Epithelial cell of proximal tubule (primary cell): ENCODE data around the gene TSGA10IP. TPM values are rescaled to one million over a fixed set of nuclear protein-coding genes. Genes with fewer than 3 reads are reported as not detected.

Source experiments
- DNase-seq: peaks from one replicate; pipeline ENCODE4 v3.0.0-alpha.2; 2011; ENCODE audit warnings: low read depth
- H3K4me3 ChIP-seq: 2 replicates; pipeline ENCODE4 v1.5.1; 2011; ENCODE audit warnings: low read depth, mild to moderate bottlenecking, low read length
- CTCF ChIP-seq: conservative IDR thresholded peaks from 2 replicates; pipeline ENCODE4 v1.5.1; 2012; ENCODE audit warnings: low read depth, mild to moderate bottlenecking, low read length
- total RNA-seq: library from RNA; depleted of rRNA; stranded (reverse); fragments of >200 nt; gene quantifications from 2 replicates; pipeline ENCODE4 v1.2.3, GENCODE V29; 2015

Gene TSGA10IP
- total RNA-seq, 1 donor from 2014 or later: not detected

- no peak for TF ChIP-seq CTCF
- no peak overlapping the region for H3K4me3 ChIP-seq
- DNase-seq: no peak
Observed at GRCh38 chr11:65997286-65997685, 52.0 kb downstream of the TSGA10IP start.

GRCh38 chr11:66001942-66002647 lies 56.8 kb downstream of the TSGA10IP start, which contains the start of the genes BANF1 and EIF1AD:
TSS of gene BANF1 (plus strand) at chr11:66002503. CDS start at chr11:66003251, 748 bp downstream.
TSS of gene EIF1AD (minus strand) at chr11:66002157. CDS start at chr11:66000389, 1,768 bp downstream.
- peak; percentile 91 for DNase-seq
- H3K4me3 ChIP-seq: peak within 1 kb of the TSS; percentile 92
- no peak for TF ChIP-seq CTCF

DNA sequence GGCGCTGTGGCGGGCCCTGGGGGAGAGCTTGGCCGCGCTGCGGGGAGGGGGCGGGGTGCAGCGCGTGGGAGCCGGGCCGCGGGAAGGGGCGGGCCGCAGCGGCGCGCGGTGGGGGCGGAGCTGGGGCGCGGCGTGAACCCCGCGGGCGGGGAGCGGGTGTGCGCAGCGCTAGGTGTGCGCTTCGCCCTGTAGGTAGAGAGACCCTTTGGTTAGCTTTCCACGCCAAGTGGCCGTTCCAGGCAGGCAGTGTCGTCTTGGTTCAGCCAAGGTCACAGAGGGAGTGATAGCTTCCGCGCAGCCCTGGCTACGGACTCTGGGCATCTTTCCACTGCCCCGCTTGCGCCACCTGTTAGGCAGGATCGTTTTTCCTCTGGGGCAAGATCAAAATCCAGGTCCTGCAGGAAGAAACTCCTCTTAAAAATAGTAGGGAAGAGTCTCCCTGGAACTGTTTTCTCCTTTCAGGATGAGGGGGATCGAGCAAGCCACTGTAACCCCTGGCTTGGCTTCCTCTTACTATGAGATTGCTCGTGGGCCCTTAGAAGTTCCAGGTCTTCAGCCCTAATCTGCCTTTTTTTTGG lies 57.5 kb downstream of the TSGA10IP start:
- H3K4me3 ChIP-seq: peak overlapping the region; percentile 92
- peak; percentile 30 for TF ChIP-seq CTCF
- DNase-seq: no peak

DNA sequence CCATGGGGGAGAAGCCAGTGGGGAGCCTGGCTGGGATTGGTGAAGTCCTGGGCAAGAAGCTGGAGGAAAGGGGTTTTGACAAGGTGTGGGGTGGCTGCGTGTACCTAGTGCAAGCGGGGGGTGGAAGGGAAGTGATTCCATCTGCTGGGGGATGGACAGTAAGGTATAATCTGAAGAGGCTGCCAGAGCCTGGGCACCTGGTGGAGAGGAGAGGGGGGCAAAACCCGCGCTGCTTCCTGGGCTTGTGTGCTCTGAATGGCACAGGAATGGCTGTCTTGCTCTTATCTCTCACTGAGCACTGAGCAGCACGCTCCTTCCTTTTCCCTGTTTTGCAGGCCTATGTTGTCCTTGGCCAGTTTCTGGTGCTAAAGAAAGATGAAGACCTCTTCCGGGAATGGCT lies 58.0 kb downstream of the TSGA10IP start:
- H3K4me3 ChIP-seq: peak overlapping the region; percentile 92
- no peak for TF ChIP-seq CTCF
- DNase-seq: no peak

GRCh38 chr11:66004186-66004585 lies 58.9 kb downstream of the TSGA10IP start:
- no peak for DNase-seq
- TF ChIP-seq CTCF: no peak

DNA sequence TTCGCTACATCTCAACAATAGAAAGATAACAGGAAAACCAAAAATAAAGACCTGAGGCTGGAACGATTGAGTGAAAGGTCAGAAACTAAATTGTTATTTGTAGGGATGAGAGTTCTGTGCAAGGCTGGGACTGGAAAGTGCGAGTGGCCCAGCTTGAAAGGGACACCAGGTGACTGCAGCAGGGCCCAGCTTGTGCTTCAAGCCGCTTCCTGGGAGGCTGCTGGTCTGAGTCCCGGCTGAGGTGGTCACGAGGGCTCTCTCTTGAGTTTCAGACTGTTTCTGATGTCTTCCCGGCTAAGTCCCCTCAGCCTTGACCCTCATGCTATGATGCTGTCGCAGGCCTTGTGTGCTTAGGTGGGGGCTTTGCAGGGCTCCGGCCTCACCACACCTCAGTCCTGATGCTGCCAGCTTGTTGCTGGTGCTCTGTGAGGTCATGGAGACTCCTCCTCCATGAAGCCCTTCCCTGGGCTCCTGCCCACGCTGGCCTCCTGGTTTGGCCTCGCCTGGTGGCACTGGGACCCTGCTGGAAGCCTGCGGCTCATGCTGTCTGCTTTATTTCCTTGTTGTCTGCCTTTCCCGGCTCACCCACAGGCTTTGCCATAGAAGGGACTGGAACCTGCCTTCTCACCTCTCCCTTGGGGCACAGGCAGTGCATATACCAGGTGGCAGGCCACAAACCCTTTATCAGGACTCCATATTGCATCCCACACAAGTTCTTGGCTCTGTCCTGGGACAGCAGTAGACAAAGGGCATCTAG lies 61.0 kb downstream of the TSGA10IP start:
- no peak for DNase-seq
- no peak for TF ChIP-seq CTCF
- H3K4me3 ChIP-seq: no peak overlapping the region

More at GRCh38 chr11:66004186-66004585, 58.9 kb downstream of the TSGA10IP start:
- H3K4me3 ChIP-seq: no peak overlapping the region
